Stimulated activated CD4-positive, alpha-beta T cell treated with anti-CD3 and anti-CD28 coated beads, Interleukin-15, amount 100 ng/mL, for 48 hours (primary cell): ENCODE measurements around the gene SLC9A3.

ENCODE experiments used
- DNase-seq, 2 donors: peaks; one replicate each; pipeline ENCODE4 v3.0.0-alpha.2; 2020; ENCODE audit warnings: low read depth in 2 of 2

SLC9A3 gene

GRCh38 chr5:554284-554988 is 30.2 kb upstream of the SLC9A3 start:
- no peak for DNase-seq

- DNase-seq = no peak
Observed at GRCh38 chr5:553874-554273, 29.6 kb upstream of the SLC9A3 start.

- DNase-seq = no peak
Observed at GRCh38 chr5:551406-551805, 27.2 kb upstream of the SLC9A3 start.

GRCh38 chr5:549229-549628 is 25.0 kb upstream of the SLC9A3 start:
- no peak for DNase-seq

GRCh38 chr5:548256-548655 is 24.0 kb upstream of the SLC9A3 start:
- no peak for DNase-seq

- no peak for DNase-seq
Observed at GRCh38 chr5:547086-547924, 23.1 kb upstream of the SLC9A3 start.

GRCh38 chr5:546376-546908 is 22.2 kb upstream of the SLC9A3 start:
- DNase-seq = no peak

GRCh38 chr5:545641-546375 is 21.6 kb upstream of the SLC9A3 start:
- no peak for DNase-seq

GRCh38 chr5:544675-545355 is 20.6 kb upstream of the SLC9A3 start:
- no peak for DNase-seq

GRCh38 chr5:543755-544674 is 19.8 kb upstream of the SLC9A3 start:
- peak; percentile 21 to 47 for DNase-seq

GRCh38 chr5:543351-543750 is 19.1 kb upstream of the SLC9A3 start:
- no peak for DNase-seq

GRCh38 chr5:542319-543311 is 18.4 kb upstream of the SLC9A3 start:
- no peak for DNase-seq

GRCh38 chr5:541539-542318 is 17.5 kb upstream of the SLC9A3 start:
- DNase-seq = no peak

GRCh38 chr5:540906-541538 is 16.8 kb upstream of the SLC9A3 start:
- no peak for DNase-seq

GRCh38 chr5:540071-540905 is 16.0 kb upstream of the SLC9A3 start:
- DNase-seq = no peak

GRCh38 chr5:539469-540070 is 15.3 kb upstream of the SLC9A3 start:
- DNase-seq = no peak
